GM12891 (cell line): ENCODE data around the gene GLP2R.

ENCODE experiments used
- POLR2A ChIP-seq: IDR thresholded peaks from 2 replicates; pipeline ENCODE4 v1.6.1; 2011; ENCODE audit warnings: low read depth, low read length, control low read depth
- POLR2AphosphoS5 ChIP-seq: IDR thresholded peaks from 2 replicates; pipeline ENCODE4 v1.6.1; 2011; ENCODE audit warnings: low read depth, low read length, control low read depth
- TAF1 ChIP-seq: IDR thresholded peaks from 2 replicates; pipeline ENCODE4 v1.6.1; 2011; ENCODE audit warnings: low read depth, low read length, control low read depth

- TF ChIP-seq POLR2AphosphoS5 (no peak), POLR2A (no peak), TAF1 (no peak)
Observed at GRCh38 chr17:9802294-9802693, 23.4 kb upstream of the GLP2R start.
